HK-2 (cell line): ENCODE measurements around the gene CISD2.
A peak's percentile ranks its signal among the peaks of the same experiment; 100 is the strongest.
"Not testable (repeated sequence)": the region's sequence is repeated elsewhere in the genome, so short reads cannot be mapped to it uniquely, and the experiment has no call there.

Experiments
- DNase-seq: peaks from one replicate; pipeline ENCODE4 v3.0.0-alpha.2; 2018; ENCODE audit not compliant: unreplicated experiment

The CISD2 gene

DNA sequence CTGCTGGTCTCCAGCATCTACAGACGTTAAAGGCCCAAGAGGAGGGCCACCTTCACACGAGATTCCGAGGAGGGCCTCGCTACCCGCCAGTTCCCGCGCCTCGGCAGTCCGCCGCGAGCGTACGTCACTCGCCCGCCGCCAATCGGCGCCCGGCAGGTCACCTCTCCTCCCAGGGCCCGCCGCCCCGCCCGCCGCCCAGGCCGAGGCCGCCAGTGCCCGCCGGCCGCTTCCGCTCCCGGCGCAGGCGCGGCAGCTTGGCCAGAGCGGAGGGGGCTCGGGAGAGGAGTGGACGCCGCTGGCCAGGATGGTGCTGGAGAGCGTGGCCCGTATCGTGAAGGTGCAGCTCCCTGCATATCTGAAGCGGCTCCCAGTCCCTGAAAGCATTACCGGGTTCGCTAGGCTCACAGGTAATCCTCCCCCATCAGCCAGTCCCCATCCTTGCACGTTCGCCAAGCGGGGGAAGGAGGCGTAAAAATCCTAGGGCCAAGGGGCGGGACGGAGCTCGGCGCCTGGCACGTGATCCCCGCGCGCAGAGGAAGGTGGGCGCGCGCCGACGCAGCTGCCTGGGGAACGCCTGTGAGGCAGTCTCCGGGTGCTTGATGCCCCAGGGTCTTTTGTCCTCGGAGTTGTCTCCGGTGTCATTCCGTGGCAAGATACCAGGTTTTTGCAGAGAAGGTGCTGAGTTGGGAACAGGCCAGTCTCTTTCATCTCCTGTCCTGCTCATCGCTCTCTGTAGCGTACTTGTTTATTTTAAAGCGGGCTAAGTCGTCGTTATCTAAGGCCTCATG, at the start of gene CISD2:
CISD2 (plus strand) TSS at position 212 of the 788 bp plus-strand sequence; CDS start at position 305, 93 bp downstream.
- peak; percentile 92 for DNase-seq

- not testable (repeated sequence) for DNase-seq
Observed at GRCh38 chr4:102819100-102819499, 49.7 kb upstream of the CISD2 start.

DNA sequence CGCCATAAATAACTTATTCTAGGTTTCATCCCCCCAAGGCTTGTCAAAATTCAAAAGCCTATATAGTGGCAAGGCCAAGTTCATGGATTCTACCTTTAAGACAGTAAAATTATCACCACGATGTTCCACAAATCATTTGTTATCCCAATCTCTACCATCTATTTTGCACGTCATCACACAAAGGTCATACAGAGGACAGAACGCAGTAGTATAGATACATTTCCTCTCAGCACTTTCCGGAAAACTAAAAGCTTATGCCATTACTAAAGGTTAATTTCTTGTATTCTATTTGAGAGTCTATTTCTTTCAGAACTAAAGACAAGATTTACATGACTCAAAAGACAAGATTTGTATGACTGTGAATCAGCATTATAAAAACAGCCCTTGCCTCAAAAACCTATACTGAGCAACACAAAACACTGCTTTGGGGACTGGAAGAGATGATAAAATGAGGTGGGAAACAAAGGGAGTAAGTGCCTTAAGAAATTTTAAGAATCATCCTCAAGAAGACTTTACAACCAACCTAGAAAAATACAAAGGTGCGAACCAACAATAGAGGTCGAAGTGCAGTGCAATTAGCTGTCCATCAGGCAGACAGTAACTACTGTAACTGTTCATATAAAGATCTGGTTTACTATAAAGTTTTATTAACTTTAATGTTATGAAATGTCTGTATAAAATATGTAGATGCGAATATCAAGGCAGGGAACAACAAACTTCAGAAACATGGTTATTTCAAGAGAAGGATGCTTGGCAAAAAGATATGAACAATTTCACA, 49.0 kb upstream of the CISD2 start:
- DNase-seq, result no peak

DNA sequence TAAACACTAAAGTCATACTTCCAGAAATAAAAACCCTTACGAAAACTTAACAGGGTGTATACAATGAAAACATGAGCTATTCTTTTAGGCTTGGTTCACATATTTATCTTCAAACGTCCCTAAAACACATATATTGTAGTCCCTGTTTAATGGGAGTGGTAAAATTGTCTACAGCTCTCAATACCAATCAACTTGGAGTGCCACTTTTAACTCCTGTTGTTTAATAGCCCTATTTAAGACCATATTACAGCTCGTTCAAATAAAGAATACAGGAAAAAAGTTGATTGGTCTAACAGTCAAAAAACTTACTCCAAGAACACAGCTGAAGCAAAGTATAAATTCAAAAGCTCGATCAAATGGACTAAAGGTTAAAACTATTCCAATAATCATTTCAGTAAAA, 45.3 kb upstream of the CISD2 start:
- DNase-seq, result no peak

DNA sequence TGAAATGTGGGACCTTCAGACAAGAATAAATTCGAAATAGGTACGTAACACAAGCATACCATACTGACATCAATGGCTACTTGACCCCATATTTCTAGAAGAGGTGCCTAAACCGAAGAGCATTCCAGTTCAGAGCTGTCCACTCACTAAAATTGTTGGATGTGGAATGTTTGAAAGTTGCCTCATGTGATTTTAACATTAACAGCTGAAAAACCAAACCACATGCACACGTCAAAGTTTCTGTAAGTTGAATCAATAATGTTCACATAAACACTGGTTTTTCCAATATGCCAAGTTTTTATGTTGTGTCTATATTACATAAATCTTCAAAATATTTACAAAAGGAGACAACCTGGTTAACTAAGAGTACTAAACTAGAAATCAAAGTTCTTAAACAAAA, 44.9 kb upstream of the CISD2 start:
- no peak for DNase-seq

DNA sequence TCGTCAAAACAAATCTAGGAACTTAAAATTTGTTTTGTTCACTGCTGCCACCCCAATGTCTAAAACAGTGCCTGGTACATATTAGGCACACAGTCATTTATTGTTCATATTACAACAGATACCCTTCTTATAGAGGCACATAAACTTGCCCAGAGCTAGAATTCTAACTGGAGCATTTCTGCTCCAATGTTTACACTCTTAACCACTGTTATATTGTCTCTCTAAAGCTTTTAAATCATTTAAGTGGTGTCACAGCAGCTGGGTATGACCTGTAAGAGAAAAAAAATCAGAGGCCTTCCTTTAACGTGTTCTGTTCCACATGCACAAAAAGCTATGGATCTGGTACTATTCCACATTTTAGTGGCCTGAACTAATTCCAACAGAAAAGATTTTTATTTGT, 44.4 kb upstream of the CISD2 start:
- DNase-seq, result no peak

GRCh38 chr4:102825261-102826091, 43.3 kb upstream of the CISD2 start:
- peak; percentile 35 for DNase-seq

DNA sequence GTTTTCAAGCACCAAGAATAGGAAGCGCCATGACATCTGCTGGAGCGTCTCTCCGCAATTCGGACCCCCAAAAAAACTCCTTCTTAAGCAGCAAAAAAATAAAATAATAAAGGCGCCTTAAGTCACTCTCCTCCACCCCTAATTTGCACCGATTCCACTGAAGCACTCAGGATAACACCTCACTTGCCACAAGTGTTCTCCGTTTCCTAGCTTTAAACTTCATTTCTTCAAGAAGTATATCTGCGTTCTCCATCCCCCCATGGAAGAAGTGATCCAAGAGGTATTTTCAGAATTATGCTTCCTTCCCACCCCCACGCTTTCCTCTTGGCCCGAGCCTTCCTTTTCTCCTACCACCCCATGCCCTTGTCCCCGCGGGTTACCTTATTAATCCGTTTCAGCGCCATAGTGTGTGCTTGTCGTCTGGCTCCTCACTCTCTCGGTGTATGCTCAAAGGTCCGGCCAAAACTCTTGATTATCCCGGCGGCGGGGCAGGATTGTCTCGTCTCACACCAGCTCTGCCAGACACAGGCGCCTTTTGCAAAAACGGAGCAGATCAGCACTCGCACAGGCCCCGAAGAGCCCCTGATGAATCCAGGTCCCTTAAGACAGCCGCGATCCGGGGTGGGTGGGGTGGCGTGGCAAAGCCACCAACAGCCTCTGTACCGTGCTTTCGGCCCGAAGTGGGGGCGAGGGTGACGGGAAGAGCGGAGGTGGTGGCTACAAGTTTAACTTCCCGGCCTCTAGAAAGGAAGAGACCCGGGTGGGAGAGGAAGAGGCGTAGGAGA, 42.5 kb upstream of the CISD2 start:
- DNase-seq, result no peak

- peak; percentile 92 for DNase-seq
Observed at GRCh38 chr4:102826890-102827673, 41.7 kb upstream of the CISD2 start, which contains the start of gene UBE2D3. Gene UBE2D3 (minus strand): TSS chr4:102827551. CDS start chr4:102826508, 1,043 bp downstream.

- DNase-seq, result peak; percentile 98
Observed at GRCh38 chr4:102827674-102828496, 40.9 kb upstream of the CISD2 start.

- no peak for DNase-seq
Observed at GRCh38 chr4:102828497-102828808, 40.3 kb upstream of the CISD2 start.

- DNase-seq, result no peak
Observed at GRCh38 chr4:102829803-102830202, 39.0 kb upstream of the CISD2 start.

GRCh38 chr4:102832105-102832504, 36.7 kb upstream of the CISD2 start:
- no peak for DNase-seq

DNA sequence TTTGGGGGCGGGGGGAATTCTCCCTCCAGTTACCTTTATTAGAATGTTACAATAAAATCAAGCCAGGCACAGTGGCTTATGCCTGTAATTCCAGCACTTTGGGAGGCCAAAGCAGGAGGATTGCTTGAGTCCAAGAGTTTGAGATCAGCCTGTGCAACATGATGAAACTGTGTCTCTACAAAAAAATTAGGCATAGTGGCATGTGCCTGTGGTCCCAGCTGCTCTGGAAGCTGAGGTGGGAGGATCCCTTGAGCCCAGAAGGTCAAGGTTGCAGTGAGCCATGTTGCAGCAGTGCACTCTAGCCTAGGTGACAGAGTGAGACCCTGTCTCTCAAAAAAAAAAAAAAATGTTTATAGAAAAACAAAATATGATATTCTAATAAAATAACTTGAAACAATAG, 36.1 kb upstream of the CISD2 start:
- no peak for DNase-seq

- no peak for DNase-seq
Observed at GRCh38 chr4:102836596-102836995, 32.2 kb upstream of the CISD2 start.

- DNase-seq, result no peak
Observed at GRCh38 chr4:102842367-102842766, 26.4 kb upstream of the CISD2 start.

GRCh38 chr4:102843273-102843672, 25.5 kb upstream of the CISD2 start:
- no peak for DNase-seq

DNA sequence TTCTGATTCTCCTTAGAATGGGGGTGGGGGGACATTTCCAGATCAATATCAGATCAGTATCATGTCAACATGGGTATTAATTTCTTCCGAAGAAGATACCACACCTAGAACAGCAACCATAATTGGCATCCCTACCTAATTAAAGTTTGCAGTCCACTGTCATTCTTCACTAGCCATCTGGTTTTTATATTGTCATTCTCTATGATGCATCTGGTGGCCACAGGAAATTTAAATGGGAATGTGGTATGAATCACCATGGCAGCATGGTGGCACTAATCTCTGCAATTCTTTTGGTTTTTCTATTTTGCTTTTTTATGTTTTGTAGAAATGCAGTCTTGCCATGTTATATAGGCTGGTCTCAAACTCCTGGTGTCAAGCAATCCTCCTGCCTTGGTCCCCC, 24.9 kb upstream of the CISD2 start:
- DNase-seq, result no peak

GRCh38 chr4:102847687-102848086, 21.1 kb upstream of the CISD2 start:
- DNase-seq, result no peak
